DMS79 (cell line): ENCODE measurements around the gene NDUFB3.
"Not testable (repeated sequence)": the region's sequence is repeated elsewhere in the genome, so short reads cannot be mapped to it uniquely, and the experiment has no call there.

Experiments
- DNase-seq: peaks from one replicate; lab custom pipeline; 2025; lab: John Stamatoyannopoulos, UW

Gene NDUFB3

GRCh38 chr2:201071479-201072200 is at the start of gene NDUFB3, which contains the start of gene HYCC2:
Gene NDUFB3, plus strand, starts transcription at chr2:201072001. Its CDS starts 6,882 bp downstream, at chr2:201078883.
Gene HYCC2, minus strand, starts transcription at chr2:201071671. Its CDS starts 47,662 bp downstream, at chr2:201024009.
- DNase-seq, result peak; percentile 80

- no peak for DNase-seq
Observed at GRCh38 chr2:201024518-201024917, 47.3 kb upstream of the NDUFB3 start.

- DNase-seq, result not testable (repeated sequence)
Observed at GRCh38 chr2:201034355-201034754, 37.4 kb upstream of the NDUFB3 start.

- DNase-seq, result not testable (repeated sequence)
Observed at GRCh38 chr2:201038361-201038760, 33.4 kb upstream of the NDUFB3 start.

- no peak for DNase-seq
Observed at GRCh38 chr2:201038855-201039254, 32.9 kb upstream of the NDUFB3 start.

- DNase-seq, result no peak
Observed at GRCh38 chr2:201040867-201041628, 30.8 kb upstream of the NDUFB3 start.

- not testable (repeated sequence) for DNase-seq
Observed at GRCh38 chr2:201042451-201042850, 29.4 kb upstream of the NDUFB3 start.

GRCh38 chr2:201043050-201043449 is 28.8 kb upstream of the NDUFB3 start:
- DNase-seq, result not testable (repeated sequence)

- DNase-seq, result no peak
Observed at GRCh38 chr2:201046881-201047280, 24.9 kb upstream of the NDUFB3 start.

GRCh38 chr2:201049455-201049854 is 22.3 kb upstream of the NDUFB3 start:
- DNase-seq, result no peak

- no peak for DNase-seq
Observed at GRCh38 chr2:201057087-201057521, 14.7 kb upstream of the NDUFB3 start.

- no peak for DNase-seq
Observed at GRCh38 chr2:201057715-201058248, 14.0 kb upstream of the NDUFB3 start.

GRCh38 chr2:201058914-201059313 is 12.9 kb upstream of the NDUFB3 start:
- no peak for DNase-seq

GRCh38 chr2:201059961-201060755 is 11.6 kb upstream of the NDUFB3 start:
- DNase-seq, result no peak

- DNase-seq, result not testable (repeated sequence)
Observed at GRCh38 chr2:201063516-201063915, 8.3 kb upstream of the NDUFB3 start.

GRCh38 chr2:201064797-201065329 is 6.9 kb upstream of the NDUFB3 start:
- DNase-seq, result no peak

- peak; percentile 0 for DNase-seq
Observed at GRCh38 chr2:201070948-201071478, 788 bp upstream of the NDUFB3 start.

- DNase-seq, result no peak
Observed at GRCh38 chr2:201072201-201072530, 365 bp downstream of the NDUFB3 start.

GRCh38 chr2:201073071-201073470 is 1.3 kb downstream of the NDUFB3 start:
- DNase-seq, result no peak

GRCh38 chr2:201074996-201075395 is 3.2 kb downstream of the NDUFB3 start:
- no peak for DNase-seq

GRCh38 chr2:201084863-201085262 is 13.1 kb downstream of the NDUFB3 start:
- peak; percentile 52 for DNase-seq

GRCh38 chr2:201090574-201090973 is 18.8 kb downstream of the NDUFB3 start:
- no peak for DNase-seq
